NCI-H1417 treated with DMSO at 0.1 percent for 48 hours (cell line): ENCODE data around the gene POU2F1.

Experiments
- DNase-seq: peaks from one replicate; lab custom pipeline; 2025; lab: John Stamatoyannopoulos, UW

POU2F1 gene

DNA sequence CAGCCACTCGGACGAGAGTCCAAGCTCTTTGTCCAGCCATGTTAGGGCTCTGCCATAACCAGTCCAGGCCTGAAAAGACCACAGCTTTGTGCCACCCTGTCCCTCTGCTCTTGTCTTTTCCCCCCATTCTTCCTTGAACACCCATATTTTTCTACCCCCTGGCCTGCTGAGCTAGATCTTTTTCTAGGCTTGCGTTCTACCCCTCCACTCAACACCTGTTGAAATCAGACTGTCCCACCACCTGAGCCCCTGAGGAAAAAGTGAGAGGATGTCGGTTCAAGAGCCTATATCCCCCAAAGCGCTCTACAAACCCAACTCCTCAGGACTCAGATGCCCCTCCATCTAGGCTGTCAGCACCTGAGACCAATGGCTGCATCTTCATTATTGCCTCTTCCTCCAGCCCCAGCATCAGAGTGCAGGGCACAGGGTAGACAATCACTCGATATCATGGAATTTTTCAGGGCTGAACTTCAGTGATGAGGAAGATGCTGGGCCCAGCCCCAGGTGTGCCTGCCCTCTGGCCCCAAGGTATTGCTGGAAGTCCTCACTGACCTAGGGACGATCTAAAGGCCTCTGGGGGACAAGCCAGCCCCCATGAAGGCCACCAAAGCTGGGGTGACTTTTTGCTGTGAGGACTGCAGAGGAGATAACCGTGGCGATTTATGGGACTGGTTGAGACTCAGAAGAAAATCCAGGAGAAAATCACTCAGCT, 222.3 kb downstream of the POU2F1 start:
- DNase-seq: no peak

DNA sequence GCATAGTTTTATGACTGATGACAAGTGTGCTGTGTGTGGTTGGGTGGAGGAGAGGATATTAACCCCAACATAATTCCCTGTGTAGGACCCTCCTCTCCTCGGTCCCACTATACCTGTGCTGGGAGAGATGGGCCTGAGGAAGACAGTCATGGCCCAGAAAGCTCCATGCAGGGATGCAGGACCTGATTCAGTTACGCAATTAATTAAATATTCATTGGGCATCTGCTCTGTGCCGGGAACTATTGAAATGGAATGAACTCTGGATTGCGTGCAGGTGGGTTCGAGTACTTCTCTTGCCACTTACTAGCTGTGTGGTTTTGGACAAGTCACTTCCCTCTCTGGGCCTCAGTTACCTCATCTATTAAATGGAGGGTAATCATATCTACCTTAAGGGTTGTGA, 223.1 kb downstream of the POU2F1 start:
- DNase-seq: no peak

- no peak for DNase-seq
Measured at GRCh38 chr1:167446966-167447365, 226.3 kb downstream of the POU2F1 start.

- no peak for DNase-seq
Measured at GRCh38 chr1:167447521-167448136, 226.9 kb downstream of the POU2F1 start.

GRCh38 chr1:167450843-167451242, 230.2 kb downstream of the POU2F1 start:
- DNase-seq: no peak

DNA sequence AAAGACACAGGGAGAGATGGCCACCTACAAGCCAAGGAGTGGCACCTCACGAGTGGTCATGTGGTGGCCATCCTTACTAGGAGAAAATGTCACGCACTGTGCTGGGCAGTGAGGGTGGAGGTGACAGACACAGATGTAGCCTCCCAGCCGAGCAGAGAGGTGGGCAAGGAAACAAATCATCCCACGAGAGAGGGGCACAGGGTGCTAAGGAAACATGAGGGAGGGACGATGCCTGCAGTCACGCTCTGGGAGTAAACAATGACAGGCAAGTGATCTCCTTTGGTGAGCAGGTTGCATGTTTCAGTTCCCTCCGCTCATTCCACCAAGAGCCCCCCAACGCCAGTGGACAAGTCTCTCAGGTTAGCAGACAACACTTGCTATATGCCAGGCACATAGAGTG, 231.8 kb downstream of the POU2F1 start:
- no peak for DNase-seq

DNA sequence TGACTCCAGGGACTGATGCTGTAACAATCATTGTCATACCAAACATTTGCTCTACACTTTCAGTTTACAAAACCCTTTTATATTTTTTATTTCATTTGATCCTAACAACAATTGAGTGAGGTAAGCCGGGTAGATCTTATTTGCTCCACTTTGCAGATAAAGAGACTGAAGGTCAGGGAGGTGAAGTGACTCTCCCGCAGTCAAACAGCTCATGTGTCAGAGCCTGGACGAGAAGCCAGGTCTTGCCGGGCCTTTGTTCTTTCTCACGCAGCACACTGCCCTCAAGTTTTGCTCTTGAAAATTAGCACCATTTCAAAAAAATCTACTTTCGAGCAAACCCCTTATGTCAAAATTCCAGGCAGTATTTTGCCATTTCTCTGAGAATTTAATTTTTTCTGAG, 232.4 kb downstream of the POU2F1 start:
- no peak for DNase-seq

GRCh38 chr1:167454304-167454893, 233.7 kb downstream of the POU2F1 start:
- no peak for DNase-seq

DNA sequence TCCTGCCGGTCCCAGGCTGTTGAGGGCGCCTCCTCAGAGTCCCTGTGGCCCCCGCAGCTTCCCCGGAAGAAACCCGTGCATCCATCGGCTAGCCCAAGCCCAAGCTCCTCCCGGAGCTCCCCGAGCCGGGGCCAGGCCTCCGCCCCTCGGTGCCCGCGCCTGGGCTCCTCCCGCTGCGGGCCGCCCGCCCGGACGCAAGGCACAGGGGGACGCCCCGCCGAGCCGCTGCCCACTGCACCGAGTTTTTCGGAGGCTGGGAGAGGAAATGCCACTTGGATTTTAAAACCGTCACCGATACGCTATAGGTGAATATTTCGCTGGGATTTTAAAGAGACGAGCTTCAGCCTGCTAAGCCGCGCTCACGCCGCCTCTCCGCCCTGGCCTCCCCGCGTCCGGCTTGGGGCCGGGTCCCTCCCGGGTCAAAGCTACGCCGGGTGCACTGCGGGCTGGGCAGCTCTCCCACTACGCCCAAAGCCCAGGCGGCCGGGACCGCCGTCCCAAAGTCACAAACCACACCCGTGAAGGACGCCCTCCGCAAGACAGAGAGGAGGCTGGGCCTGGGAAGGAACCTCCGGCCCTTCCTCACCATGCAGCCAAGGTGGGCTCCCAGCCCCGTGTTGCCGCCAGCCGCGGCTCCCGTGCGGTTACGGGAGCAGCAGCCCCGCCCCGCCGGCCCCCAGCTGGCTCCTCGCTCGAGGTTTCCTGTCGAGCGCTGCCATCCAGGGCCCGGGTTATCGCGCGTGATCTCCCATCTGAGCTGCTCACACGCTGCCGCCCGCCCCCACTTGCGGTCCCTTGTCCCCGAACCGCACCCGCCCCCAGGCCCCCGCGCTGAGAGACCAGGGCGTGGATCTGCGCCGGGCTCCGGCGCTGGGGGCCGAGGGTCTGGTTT, 234.5 kb downstream of the POU2F1 start:
- no peak for DNase-seq

- DNase-seq: no peak
Measured at GRCh38 chr1:167455786-167456446, 235.2 kb downstream of the POU2F1 start.

DNA sequence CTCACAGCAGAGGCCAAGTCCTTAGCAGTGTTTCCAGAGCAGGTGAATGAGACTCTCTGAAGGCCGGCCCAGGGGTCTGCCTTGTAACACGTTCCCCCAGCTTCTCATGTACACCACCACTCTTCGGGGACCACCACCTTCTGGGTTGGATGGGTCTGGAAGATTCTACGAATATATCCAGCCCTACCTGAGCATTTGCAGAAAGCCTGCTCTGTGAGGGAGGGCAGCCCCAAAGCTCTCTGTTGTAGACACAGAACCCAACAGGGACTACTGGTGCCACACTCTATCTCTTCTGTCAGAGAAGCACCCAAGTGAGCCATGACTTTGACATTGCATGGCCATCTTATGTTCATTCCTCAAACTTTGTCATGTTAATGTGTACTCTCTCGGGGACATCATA, 235.8 kb downstream of the POU2F1 start:
- DNase-seq: no peak

- no peak for DNase-seq
Measured at GRCh38 chr1:167456926-167457325, 236.2 kb downstream of the POU2F1 start.

- no peak for DNase-seq
Measured at GRCh38 chr1:167457936-167458584, 237.4 kb downstream of the POU2F1 start.

GRCh38 chr1:167460836-167461235, 240.2 kb downstream of the POU2F1 start:
- no peak for DNase-seq

- DNase-seq: no peak
Measured at GRCh38 chr1:167462341-167462740, 241.7 kb downstream of the POU2F1 start.

DNA sequence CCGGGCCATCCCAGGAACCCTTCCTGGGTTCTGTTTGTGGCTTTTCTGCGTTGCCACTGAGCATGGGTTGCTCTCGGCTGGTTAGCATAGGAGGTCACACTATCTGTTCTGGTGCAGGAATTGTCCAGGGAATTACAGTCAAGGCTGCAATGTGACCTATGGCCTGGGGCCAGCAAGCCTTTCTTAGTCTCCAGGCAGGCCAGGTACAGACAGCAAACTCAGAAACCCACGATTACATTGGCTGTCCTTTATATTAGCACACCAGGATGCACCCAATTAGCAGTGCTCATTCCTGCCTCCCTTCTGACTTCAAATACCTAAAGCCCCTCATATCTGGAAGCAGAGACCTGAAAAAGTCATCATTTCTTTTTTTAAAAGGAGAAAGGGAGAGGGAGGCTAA, 242.4 kb downstream of the POU2F1 start:
- DNase-seq: no peak

- no peak for DNase-seq
Measured at GRCh38 chr1:167463875-167464575, 243.3 kb downstream of the POU2F1 start.

- no peak for DNase-seq
Measured at GRCh38 chr1:167465018-167465417, 244.3 kb downstream of the POU2F1 start.

DNA sequence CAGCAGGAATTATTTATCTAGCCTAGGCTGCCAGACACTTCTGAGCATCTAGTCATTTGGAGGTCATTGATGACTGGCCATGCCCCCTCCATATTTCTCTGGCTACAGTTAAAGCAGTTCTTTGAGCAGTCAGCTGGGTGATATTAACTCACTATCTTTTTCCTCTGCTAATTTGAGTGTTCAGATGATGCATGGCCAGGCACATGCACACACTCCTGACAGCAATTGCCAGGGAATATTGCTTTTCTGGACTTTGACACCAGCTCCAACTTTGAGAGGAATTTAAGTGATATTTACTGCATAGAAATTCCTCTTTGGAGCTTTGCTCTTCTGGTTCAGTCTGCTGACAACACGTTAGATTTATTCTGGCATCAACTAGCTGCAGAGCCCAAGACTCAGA, 245.1 kb downstream of the POU2F1 start:
- no peak for DNase-seq

- no peak for DNase-seq
Measured at GRCh38 chr1:167467126-167467710, 246.5 kb downstream of the POU2F1 start.
